GM12874 (cell line): ENCODE results near the gene SERAC1.

ENCODE experiments used
- CTCF ChIP-seq: IDR thresholded peaks from 2 replicates; pipeline ENCODE4 v1.5.1; 2011; ENCODE audit warnings: low read depth, mild to moderate bottlenecking, control low read depth, low read length, moderate library complexity; ENCODE audit not compliant: insufficient read depth

Gene SERAC1

GRCh38 chr6:158061709-158062461 is 106.2 kb downstream of the SERAC1 start:
- TF ChIP-seq CTCF = no peak

- TF ChIP-seq CTCF = no peak
These were observed 106.7 kb downstream of the SERAC1 start for GRCh38 chr6:158061361-158061708.

GRCh38 chr6:158060455-158061360 is 107.4 kb downstream of the SERAC1 start:
- no peak for TF ChIP-seq CTCF
